ENCODE results near the gene NAT16. TPM values are rescaled to one million over a fixed set of nuclear protein-coding genes. Genes with fewer than 3 reads are reported as not detected.
A peak's percentile ranks its signal among the peaks of the same experiment; 100 is the strongest.

Gene NAT16
- total and polyA plus RNA-seq, 7 experiments from 2014 or later, result not detected

DNA sequence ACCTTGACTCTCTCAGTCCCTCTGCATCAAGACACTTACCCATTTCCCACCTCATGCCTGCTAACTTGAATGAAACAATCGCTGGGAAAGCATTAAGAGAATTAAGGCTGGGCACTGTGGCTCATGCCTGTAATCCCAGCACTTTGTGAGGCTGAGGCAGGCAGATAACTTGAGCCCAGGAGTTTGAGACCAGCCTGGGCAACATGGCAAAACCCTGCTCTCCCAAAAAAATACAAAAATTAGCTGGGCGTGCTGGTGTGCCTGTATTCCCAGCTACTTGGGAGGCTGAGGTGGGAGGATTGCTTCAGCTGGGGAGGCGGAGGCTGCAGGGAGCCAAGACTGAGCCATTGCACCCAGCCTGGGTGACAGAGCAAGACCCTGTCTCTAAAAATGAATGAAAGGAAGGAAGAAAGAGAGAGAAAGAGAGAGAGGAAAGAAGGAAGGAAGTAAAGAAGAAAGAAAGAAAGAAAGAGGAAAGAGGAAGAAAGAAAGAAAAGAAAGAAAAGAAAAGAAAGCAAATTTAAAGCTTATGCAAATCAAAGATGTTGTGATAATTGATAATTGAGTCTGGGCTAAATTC, 52.5 kb downstream of the NAT16 start:
- Histone ChIP-seq H3K27ac (ENCODE audit: low read depth, low read length) (no peak overlapping the region), H3K36me3 (ENCODE audit: control insufficient read depth in 2 of 3, insufficient read depth in 3 of 3, low read length in 3 of 3) (no peaks in the 10 kb centered on the region), H3K9me3 (ENCODE audit: control insufficient read depth in 2 of 3, low read length in 3 of 3) (no peaks in the 10 kb centered on the region), H3K27me3 (ENCODE audit: control insufficient read depth in 2 of 2, insufficient read depth in 2 of 2, low read length in 2 of 2) (no peaks in the 10 kb centered on the region), H3K4me1 (ENCODE audit: control insufficient read depth in 2 of 2, insufficient read depth in 2 of 2, low read length in 2 of 2) (peaks cover 6 to 15% of the 10 kb centered on the region in 2 donors), H3K4me3 (ENCODE audit: low read length) (no peak overlapping the region)
- CTCF ChIA-PET, result interaction anchor here (0.8 kb wide), 1 partner anchor 276 kb away, joined by 3 read pairs; no protein-coding TSS in a partner anchor
- POLR2A ChIA-PET, result no interaction called here
- peak overlapping the region in 1 of 9 donors; percentile 26 for H3K27ac Mint-ChIP-seq
- intact Hi-C loops (cut with micrococcal nuclease), result no loop called here
- peaks cover 0 to under 1% (median 0%) of the 10 kb centered on the region in 11 donors for H3K9me3 Mint-ChIP-seq
- DNase-seq, result no peak
- H3K36me3 Mint-ChIP-seq, result peaks cover 0 to 3% (median 0%) of the 10 kb centered on the region in 5 donors
- peak overlapping the region in 8 of 10 donors; percentile 26 to 85 (median 60) for H3K4me3 Mint-ChIP-seq
- ATAC-seq, result no peak
- peaks cover 50 to 58% (median 54%) of the 10 kb centered on the region in 5 donors for H3K27me3 Mint-ChIP-seq
- peaks cover 22 to 46% (median 30%) of the 10 kb centered on the region in 7 donors for H3K4me1 Mint-ChIP-seq

GRCh38 chr7:101126651-101127459, 53.2 kb downstream of the NAT16 start, which contains the start of gene SERPINE1:
Gene SERPINE1 (plus strand): TSS chr7:101127104. CDS start chr7:101128394, 1,290 bp downstream.
- Histone ChIP-seq H3K27me3 (ENCODE audit: control insufficient read depth in 2 of 2, insufficient read depth in 2 of 2, low read length in 2 of 2) (no peaks in the 10 kb centered on the region), H3K4me1 (ENCODE audit: control insufficient read depth in 2 of 2, insufficient read depth in 2 of 2, low read length in 2 of 2) (peaks cover 6 to 15% of the 10 kb centered on the region in 2 donors), H3K9me3 (ENCODE audit: control insufficient read depth in 2 of 3, low read length in 3 of 3) (no peaks in the 10 kb centered on the region), H3K4me3 (ENCODE audit: low read length) (no peak within 1 kb of the TSS), H3K27ac (ENCODE audit: low read depth, low read length) (no peak within 1 kb of the TSS), H3K36me3 (ENCODE audit: control insufficient read depth in 2 of 3, insufficient read depth in 3 of 3, low read length in 3 of 3) (no peaks in the 10 kb centered on the region)
- Mint-ChIP-seq H3K4me1 (peaks cover 23 to 53% (median 30%) of the 10 kb centered on the region in 7 donors), H3K36me3 (peaks cover 0 to 3% (median 0%) of the 10 kb centered on the region in 5 donors), H3K27ac (peak within 1 kb of the TSS in 2 of 9 donors; percentile 30 to 70), H3K9me3 (peaks cover 0 to 2% (median 0%) of the 10 kb centered on the region in 11 donors), H3K4me3 (peak within 1 kb of the TSS; percentile 32 to 85 (median 60)), H3K27me3 (peaks cover 54 to 65% (median 55%) of the 10 kb centered on the region in 5 donors)
- ChIA-PET POLR2A (no interaction called here), CTCF (interaction anchor here (0.8 kb wide), 1 partner anchor 275 kb away, joined by 3 read pairs; no protein-coding TSS in a partner anchor)
- peak; percentile 80 for ATAC-seq
- peak in 8 of 9 donors; percentile 3 to 56 (median 22) for DNase-seq
- intact Hi-C loops (cut with micrococcal nuclease), result no loop called here

GRCh38 chr7:101125989-101126650, 54.0 kb downstream of the NAT16 start:
- Mint-ChIP-seq H3K27ac (peak overlapping the region in 1 of 9 donors; percentile 39), H3K36me3 (peaks cover 0 to 3% (median 0%) of the 10 kb centered on the region in 5 donors), H3K9me3 (peaks cover 0 to 2% (median 0%) of the 10 kb centered on the region in 11 donors), H3K4me1 (peaks cover 23 to 53% (median 30%) of the 10 kb centered on the region in 7 donors), H3K27me3 (peaks cover 56 to 66% (median 58%) of the 10 kb centered on the region in 5 donors), H3K4me3 (peak overlapping the region in 5 of 10 donors; percentile 4 to 84 (median 56))
- H3K27me3 ChIP-seq (ENCODE audit: control insufficient read depth in 2 of 2, insufficient read depth in 2 of 2, low read length in 2 of 2), result no peaks in the 10 kb centered on the region
- H3K27ac ChIP-seq (ENCODE audit: low read depth, low read length), result no peak overlapping the region
- intact Hi-C loops (cut with micrococcal nuclease), result loop anchor here in 1 of 2 donors (2.0 kb wide), 1 partner anchor 13 kb away; no protein-coding TSS in a partner anchor
- no peaks in the 10 kb centered on the region for H3K9me3 ChIP-seq (ENCODE audit: control insufficient read depth in 2 of 3, low read length in 3 of 3)
- CTCF ChIA-PET, result no interaction called here
- peaks cover 6 to 15% of the 10 kb centered on the region in 2 donors for H3K4me1 ChIP-seq (ENCODE audit: control insufficient read depth in 2 of 2, insufficient read depth in 2 of 2, low read length in 2 of 2)
- no peak overlapping the region for H3K4me3 ChIP-seq (ENCODE audit: low read length)
- DNase-seq, result no peak
- no peaks in the 10 kb centered on the region for H3K36me3 ChIP-seq (ENCODE audit: control insufficient read depth in 2 of 3, insufficient read depth in 3 of 3, low read length in 3 of 3)
- POLR2A ChIA-PET, result no interaction called here
- ATAC-seq, result peak; percentile 63

DNA sequence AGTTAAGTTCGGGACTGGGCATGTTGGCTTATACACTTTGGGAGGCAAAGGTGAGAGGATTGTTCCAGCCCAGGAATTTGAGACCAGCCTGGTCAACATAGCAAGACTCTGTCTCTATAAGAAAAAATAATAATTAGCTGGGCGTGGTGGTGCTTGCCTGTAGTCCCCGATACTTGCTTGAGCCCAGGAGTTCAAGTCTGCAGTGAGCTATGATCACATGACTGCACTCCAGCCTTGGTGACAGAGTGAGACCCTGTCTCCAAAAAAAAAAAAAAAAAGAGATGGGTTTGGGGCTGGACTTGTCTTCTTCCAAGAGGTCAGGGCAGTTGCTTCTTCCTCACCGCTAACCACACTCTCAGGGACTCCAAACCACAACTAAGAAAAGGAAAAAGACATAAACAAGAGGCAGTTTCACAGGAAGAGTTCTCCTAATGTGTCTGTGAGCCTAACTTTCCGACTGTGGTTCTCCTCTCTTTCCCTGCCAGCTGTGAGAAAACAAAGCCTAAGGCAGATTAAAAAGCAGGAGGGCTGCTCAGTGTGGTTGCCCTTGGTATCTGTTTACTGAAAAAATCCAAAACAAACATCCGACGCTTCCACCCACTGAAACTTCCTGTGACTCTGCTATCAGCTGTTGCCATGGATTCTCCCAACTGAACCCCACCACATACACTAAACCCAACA, 55.6 kb downstream of the NAT16 start:
- Mint-ChIP-seq H3K4me1 (peaks cover 23 to 53% (median 30%) of the 10 kb centered on the region in 7 donors), H3K4me3 (peak overlapping the region in 2 of 10 donors; percentile 16 to 74), H3K27me3 (peaks cover 57 to 70% (median 64%) of the 10 kb centered on the region in 5 donors), H3K9me3 (peaks cover 0 to 2% (median 0%) of the 10 kb centered on the region in 11 donors), H3K27ac (peak overlapping the region in 1 of 9 donors; percentile 74), H3K36me3 (peaks cover 0 to 3% (median 0%) of the 10 kb centered on the region in 5 donors)
- ATAC-seq (no peak), DNase-seq (no peak)
- no peak overlapping the region for H3K27ac ChIP-seq (ENCODE audit: low read depth, low read length)
- no peaks in the 10 kb centered on the region for H3K36me3 ChIP-seq (ENCODE audit: control insufficient read depth in 2 of 3, insufficient read depth in 3 of 3, low read length in 3 of 3)
- H3K9me3 ChIP-seq (ENCODE audit: control insufficient read depth in 2 of 3, low read length in 3 of 3), result no peaks in the 10 kb centered on the region
- ChIA-PET CTCF (interaction anchor here (0.7 kb wide), 1 partner anchor 8 kb away, joined by 4 read pairs; no protein-coding TSS in a partner anchor), POLR2A (no interaction called here)
- intact Hi-C loops (cut with micrococcal nuclease), result loop anchor here in 1 of 2 donors (2.0 kb wide), 1 partner anchor 14 kb away; no protein-coding TSS in a partner anchor
- peaks cover 6 to 15% of the 10 kb centered on the region in 2 donors for H3K4me1 ChIP-seq (ENCODE audit: control insufficient read depth in 2 of 2, insufficient read depth in 2 of 2, low read length in 2 of 2)
- H3K27me3 ChIP-seq (ENCODE audit: control insufficient read depth in 2 of 2, insufficient read depth in 2 of 2, low read length in 2 of 2), result no peaks in the 10 kb centered on the region
- no peak overlapping the region for H3K4me3 ChIP-seq (ENCODE audit: low read length)

- Mint-ChIP-seq H3K9me3 (peaks cover 0 to 2% (median 0%) of the 10 kb centered on the region in 11 donors), H3K4me1 (peaks cover 23 to 53% (median 30%) of the 10 kb centered on the region in 7 donors), H3K4me3 (no peak overlapping the region), H3K27me3 (peaks cover 53 to 70% (median 64%) of the 10 kb centered on the region in 5 donors), H3K36me3 (peaks cover 0 to 3% (median 0%) of the 10 kb centered on the region in 5 donors), H3K27ac (no peak overlapping the region)
- Histone ChIP-seq H3K27ac (ENCODE audit: low read depth, low read length) (no peak overlapping the region), H3K36me3 (ENCODE audit: control insufficient read depth in 2 of 3, insufficient read depth in 3 of 3, low read length in 3 of 3) (no peaks in the 10 kb centered on the region), H3K9me3 (ENCODE audit: control insufficient read depth in 2 of 3, low read length in 3 of 3) (no peaks in the 10 kb centered on the region), H3K4me3 (ENCODE audit: low read length) (no peak overlapping the region), H3K27me3 (ENCODE audit: control insufficient read depth in 2 of 2, insufficient read depth in 2 of 2, low read length in 2 of 2) (no peaks in the 10 kb centered on the region), H3K4me1 (ENCODE audit: control insufficient read depth in 2 of 2, insufficient read depth in 2 of 2, low read length in 2 of 2) (peaks cover 6 to 15% of the 10 kb centered on the region in 2 donors)
- intact Hi-C loops (cut with micrococcal nuclease), result loop anchor here in 1 of 2 donors (2.0 kb wide), 1 partner anchor 15 kb away; no protein-coding TSS in a partner anchor
- POLR2A ChIA-PET, result no interaction called here
- no peak for ATAC-seq
- no peak for DNase-seq
- CTCF ChIA-PET, result no interaction called here
Measured at GRCh38 chr7:101123703-101124068, 56.4 kb downstream of the NAT16 start.

Measured in naive thymus-derived CD4-positive, alpha-beta T cell (primary cell).